ENCODE measurements around the gene INTU. TPM values are rescaled to one million over a fixed set of nuclear protein-coding genes. Genes with fewer than 3 reads are reported as not detected.

The INTU gene
- total RNA-seq, 1 experiment from 2014 or later, result 10.7 TPM

GRCh38 chr4:127741247-127741646, 108.5 kb downstream of the INTU start:
- H3K4me1 Mint-ChIP-seq, result no peaks in the 10 kb centered on the region
- no peak overlapping the region for H2BK5ac ChIP-seq (ENCODE audit: insufficient read length, low read length)
- H3K9ac ChIP-seq (ENCODE audit: extremely low read depth, insufficient read length, low read length), result no peak overlapping the region
- H3K27ac ChIP-seq (ENCODE audit: insufficient read length, low read depth, low read length), result no peak overlapping the region
- H3K56ac ChIP-seq (ENCODE audit: insufficient read length, low read depth, low read length), result no peak overlapping the region
- H3K27ac Mint-ChIP-seq, result no peak overlapping the region
- H3K27me3 ChIP-seq (ENCODE audit: insufficient read depth, low read length), result no peaks in the 10 kb centered on the region
- DNase-seq, result no peak
- no peak for TF ChIP-seq CTCF (conservative IDR thresholded peaks at IDR 0.05)
- H3K18ac ChIP-seq (ENCODE audit: insufficient read length, low read depth, low read length), result no peak overlapping the region
- no peak overlapping the region for H2BK20ac ChIP-seq (ENCODE audit: low read depth, low read length, poor library complexity, severe bottlenecking)
- no peak overlapping the region for H2AFZ ChIP-seq (ENCODE audit: low read length)
- H3K23ac ChIP-seq (ENCODE audit: insufficient read length, low read depth, low read length), result no peak overlapping the region
- no peak overlapping the region for H4K8ac ChIP-seq (replicated peaks; ENCODE audit: insufficient read length, low read depth, low read length)
- peaks cover 0 to 15% (median 0%) of the 10 kb centered on the region in 3 experiments; a peak in 3 of 7 replicates for H3K36me3 Mint-ChIP-seq (ENCODE audit: insufficient read depth in 1 of 3, low read depth in 3 of 3)
- no peak overlapping the region for H3K4ac ChIP-seq (ENCODE audit: low read depth, low read length)
- no peak overlapping the region for H2AK5ac ChIP-seq (ENCODE audit: insufficient read length, low read length)
- H3K4me1 ChIP-seq (ENCODE audit: insufficient read depth, low read length), result no peaks in the 10 kb centered on the region
- H3K4me3 Mint-ChIP-seq, result no peak overlapping the region
- H2BK12ac ChIP-seq (ENCODE audit: insufficient read length, low read depth, low read length), result no peak overlapping the region
- H3K14ac ChIP-seq (ENCODE audit: insufficient read depth, low read length), result no peak overlapping the region
- no peak overlapping the region for H3T11ph ChIP-seq (ENCODE audit: low read length)
- H3K4me2 ChIP-seq (ENCODE audit: insufficient read depth, insufficient read length, low read length), result no peak overlapping the region
- H2BK15ac ChIP-seq (ENCODE audit: low read depth, low read length), result no peak overlapping the region
- H3K79me1 ChIP-seq (ENCODE audit: insufficient read depth, low read depth, low read length, poor library complexity, severe bottlenecking), result no peaks in the 10 kb centered on the region
- H4K20me1 ChIP-seq (ENCODE audit: control insufficient read depth, insufficient read depth, insufficient read length), result no peaks in the 10 kb centered on the region
- no peaks in the 10 kb centered on the region for H3K27me3 Mint-ChIP-seq (ENCODE audit: low read depth)
- no peaks in the 10 kb centered on the region for H3K23me2 ChIP-seq (ENCODE audit: insufficient read length, low read depth, low read length, poor library complexity, severe bottlenecking)
- no peak overlapping the region for H2BK120ac ChIP-seq (ENCODE audit: low read depth, low read length, poor library complexity, severe bottlenecking)
- peaks cover 6 to 14% of the 10 kb centered on the region in 2 experiments; a peak in 4 of 5 replicates for H3K9me3 Mint-ChIP-seq
- H4K91ac ChIP-seq (ENCODE audit: insufficient read length, low read depth, low read length), result no peak overlapping the region
- WGBS (ENCODE audit: extremely low coverage, insufficient read length, low lambda C conversion rate), result no CpG with 5 or more reads among the region's 1 CpG
- H3K9me3 ChIP-seq (ENCODE audit: control insufficient read depth, low read depth, low read length), result peaks cover 6% of the 10 kb centered on the region
- no peaks in the 10 kb centered on the region for H3K79me2 ChIP-seq (ENCODE audit: insufficient read depth, low read length)
- H4K5ac ChIP-seq (ENCODE audit: insufficient read length, low read depth, low read length), result no peak overlapping the region

Measured in H9 (cell line).